Omental fat pad (tissue), 4 donors: ENCODE measurements around the gene OTUB1. TPM values are rescaled to one million over a fixed set of nuclear protein-coding genes. Genes with fewer than 3 reads are reported as not detected.

Experiments
- ATAC-seq: fragments of 150-250 bp; one replicate; pipeline ENCODE4 v1.9.1; 2016; ENCODE audit warnings: mild to moderate bottlenecking, moderate library complexity; ENCODE audit not compliant: low FRiP score
- DNase-seq: peaks from one replicate; pipeline ENCODE4 v3.0.0-alpha.2; 2019; ENCODE audit warnings: low spot score
- total RNA-seq, 4 donors: library from RNA; depleted of rRNA; stranded (reverse); fragments of >200 nt; gene quantifications; one replicate each; pipeline ENCODE4 v1.1.0, GENCODE V29; 2016
- TF ChIP-seq, protein P1 (sequence below), 3 donors: fragments of 450-650 bp; IDR thresholded peaks; one replicate each; pipeline ENCODE4 v1.5.1; 2016 to 2017; ENCODE audit warnings: antibody characterized with exemption in 3 of 3, mild to moderate bottlenecking in 3 of 3, moderate library complexity in 2 of 3

OTUB1 gene
- total RNA-seq, 4 donors from 2014 or later = 44.4 to 59.2 (median 52.5) TPM

DNA sequence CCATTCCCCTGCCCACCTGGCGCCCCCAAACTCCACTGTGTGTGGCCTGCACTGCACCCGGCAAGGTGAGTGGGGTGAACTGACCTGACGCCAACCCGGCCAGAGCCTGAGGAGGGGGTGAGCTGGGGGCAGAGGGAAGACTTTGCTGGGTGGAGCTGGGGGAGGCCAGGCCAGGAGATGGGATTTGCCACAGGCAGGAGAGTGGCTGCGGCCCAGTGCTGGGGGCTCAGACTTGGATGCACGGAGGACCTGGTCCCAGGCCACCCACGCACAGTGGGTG, 31.6 kb downstream of the OTUB1 start:
- ATAC-seq = no peak
- no peak for DNase-seq
- TF ChIP-seq, protein P1, sequence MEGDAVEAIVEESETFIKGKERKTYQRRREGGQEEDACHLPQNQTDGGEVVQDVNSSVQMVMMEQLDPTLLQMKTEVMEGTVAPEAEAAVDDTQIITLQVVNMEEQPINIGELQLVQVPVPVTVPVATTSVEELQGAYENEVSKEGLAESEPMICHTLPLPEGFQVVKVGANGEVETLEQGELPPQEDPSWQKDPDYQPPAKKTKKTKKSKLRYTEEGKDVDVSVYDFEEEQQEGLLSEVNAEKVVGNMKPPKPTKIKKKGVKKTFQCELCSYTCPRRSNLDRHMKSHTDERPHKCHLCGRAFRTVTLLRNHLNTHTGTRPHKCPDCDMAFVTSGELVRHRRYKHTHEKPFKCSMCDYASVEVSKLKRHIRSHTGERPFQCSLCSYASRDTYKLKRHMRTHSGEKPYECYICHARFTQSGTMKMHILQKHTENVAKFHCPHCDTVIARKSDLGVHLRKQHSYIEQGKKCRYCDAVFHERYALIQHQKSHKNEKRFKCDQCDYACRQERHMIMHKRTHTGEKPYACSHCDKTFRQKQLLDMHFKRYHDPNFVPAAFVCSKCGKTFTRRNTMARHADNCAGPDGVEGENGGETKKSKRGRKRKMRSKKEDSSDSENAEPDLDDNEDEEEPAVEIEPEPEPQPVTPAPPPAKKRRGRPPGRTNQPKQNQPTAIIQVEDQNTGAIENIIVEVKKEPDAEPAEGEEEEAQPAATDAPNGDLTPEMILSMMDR (IDR thresholded peaks at IDR 0.05) = no peak

DNA sequence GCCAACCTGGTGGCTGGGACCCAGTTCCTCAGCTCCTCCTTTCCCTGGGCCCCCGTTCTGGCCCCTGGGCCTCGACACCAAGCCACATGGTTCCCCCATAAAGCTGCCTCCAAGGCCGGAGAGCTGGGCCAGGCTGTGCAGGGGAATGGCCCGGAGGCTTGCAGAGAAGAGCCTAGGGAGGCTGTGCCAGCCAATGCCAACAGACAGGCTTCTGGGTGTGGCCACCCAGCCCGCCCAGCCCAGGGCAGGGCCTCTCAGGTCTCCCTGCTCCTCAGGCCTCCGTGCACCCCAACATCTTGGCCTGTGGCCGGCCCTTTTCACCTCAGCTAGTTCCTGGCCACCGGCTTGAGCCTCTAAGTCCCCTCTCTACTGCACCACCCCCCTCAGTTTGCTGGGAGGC, 32.1 kb downstream of the OTUB1 start:
- TF ChIP-seq, protein P1 (IDR thresholded peaks at IDR 0.05) = no peak
- ATAC-seq (no peak), DNase-seq (no peak)

DNA sequence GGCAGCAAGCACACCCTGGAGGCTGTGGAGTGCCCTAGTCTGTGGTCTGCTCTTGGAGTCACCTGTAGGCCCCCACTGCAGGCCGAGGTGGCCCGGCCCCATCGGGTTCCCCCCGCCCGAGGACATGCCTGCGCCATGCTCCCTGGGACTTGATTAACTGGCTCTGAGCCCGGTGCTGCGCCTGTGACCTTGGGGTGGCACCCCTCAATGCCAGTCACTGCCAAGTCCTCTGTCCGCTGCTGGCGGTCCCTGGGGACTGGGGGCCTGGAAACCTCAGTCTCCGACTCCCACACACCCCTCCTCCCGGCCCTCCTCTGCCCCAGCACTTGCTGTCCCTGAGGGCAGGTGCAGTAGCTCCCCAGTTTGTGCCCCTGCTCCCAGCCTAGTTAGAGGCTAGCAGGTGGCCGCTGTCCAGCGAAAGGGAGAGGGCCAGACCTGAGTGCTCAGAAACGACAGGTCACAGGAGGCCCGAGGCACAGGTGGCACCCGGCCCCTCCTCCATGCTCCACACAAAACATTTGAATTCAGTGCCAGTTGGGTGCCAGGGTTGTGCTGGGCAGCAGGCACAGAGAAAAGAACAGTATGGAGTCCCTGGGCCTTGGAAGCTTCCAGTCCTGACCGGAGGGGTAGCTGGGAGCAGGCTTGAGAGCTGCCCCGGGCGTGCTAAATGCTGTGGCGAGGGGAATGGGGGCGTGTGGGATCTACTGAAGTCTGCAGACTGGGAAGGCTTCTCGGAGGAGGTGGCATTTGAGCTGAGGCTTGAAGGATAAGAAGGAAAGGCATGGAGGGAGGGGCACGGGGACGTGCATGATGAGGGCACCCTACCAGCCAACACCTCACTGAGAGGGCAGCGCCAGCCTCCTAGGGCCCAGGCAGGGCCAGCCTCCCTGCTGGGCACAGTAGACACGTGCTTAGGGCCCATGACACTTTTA, 33.1 kb downstream of the OTUB1 start:
- TF ChIP-seq, protein P1 (IDR thresholded peaks at IDR 0.05) = no peak
- ATAC-seq (no peak), DNase-seq (no peak)

DNA sequence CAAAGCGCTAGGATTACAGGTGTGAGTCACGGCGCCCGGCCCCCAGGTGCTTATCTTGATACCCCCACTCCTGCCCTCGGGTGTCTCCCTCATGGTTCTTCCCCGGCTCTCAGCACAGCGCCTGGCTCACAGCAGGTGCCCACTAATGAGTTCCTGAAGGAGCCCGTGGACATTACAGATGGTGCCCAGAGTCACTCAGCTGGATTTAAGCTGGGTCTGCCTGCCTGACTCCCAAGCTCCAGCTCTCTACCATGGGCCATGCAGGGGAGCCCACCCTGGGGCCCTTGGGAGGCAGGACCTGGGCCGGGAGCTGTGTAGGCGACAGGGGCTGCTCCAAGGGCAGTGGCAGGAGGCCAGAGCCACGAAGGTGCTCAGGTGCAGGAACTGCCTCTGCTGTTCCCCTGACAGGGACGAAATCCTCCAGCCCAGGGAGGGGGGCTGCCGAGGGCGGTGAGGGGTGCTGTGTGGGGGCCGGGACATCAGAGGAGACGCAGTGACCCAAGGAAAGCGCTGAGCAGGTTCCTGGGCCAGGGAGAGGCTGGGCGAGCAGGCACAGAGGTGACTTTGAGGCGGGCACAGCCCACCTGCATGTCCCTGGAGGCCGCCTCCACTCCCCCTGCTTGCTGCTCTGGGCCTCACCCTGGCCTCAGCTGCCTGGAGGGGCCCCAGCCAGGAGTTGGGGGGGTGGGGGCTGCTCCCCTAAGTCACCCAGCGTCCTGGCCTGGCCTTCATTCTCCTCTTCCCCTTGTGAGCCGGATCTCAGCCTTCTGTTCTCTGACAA, 34.9 kb downstream of the OTUB1 start:
- ATAC-seq = no peak
- TF ChIP-seq, protein P1 (IDR thresholded peaks at IDR 0.05) = no peak
- no peak for DNase-seq

DNA sequence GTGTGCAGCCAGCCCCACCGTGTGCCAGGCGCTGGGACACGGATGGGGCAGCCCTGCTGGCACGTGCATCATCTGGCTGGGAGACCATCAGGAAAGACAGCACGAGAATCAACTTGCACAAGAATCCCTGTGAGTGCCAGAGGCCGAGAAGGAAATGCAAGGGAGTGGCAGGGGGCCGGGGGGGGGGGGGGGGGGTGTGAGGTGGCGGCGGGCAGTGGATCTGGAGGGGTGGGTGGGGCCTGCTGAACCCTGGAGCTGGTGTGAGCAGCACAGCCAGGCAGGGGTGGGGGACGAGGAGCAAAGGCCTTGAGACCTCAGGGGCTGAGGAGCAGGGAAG, 35.5 kb downstream of the OTUB1 start:
- TF ChIP-seq, protein P1 (IDR thresholded peaks at IDR 0.05) = no peak
- DNase-seq (no peak), ATAC-seq (no peak)

DNA sequence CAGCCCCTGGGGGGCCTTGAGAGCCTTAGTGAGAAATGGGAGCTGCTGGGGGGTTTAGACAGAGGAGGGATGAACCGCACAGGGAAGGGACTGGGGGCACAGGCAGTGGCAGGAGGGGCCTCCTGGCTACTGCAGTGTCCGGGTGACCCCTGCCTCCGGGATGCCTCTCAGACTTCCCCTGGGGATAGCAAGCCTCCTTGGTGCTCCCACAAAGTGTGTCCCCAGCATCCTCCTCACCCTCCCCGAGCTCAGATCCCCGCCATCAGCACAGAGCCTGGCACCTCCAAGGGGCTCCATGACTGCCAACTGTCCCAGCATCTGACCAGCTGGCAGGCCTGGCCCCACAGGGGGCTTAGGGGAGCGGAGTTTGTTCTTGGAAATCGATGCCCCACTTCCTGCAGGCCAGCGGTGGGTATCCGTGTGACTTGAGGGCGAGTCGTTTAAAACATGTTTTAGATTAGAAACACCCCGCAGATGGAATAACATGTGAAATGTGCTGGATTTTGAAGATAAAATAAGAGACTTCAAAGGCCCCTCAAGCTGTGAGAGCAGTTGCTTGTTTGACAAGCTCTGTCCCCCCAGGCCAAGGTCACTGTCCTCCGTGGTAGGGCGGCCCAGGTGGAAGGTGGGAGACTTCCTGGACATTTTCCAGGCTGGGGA, 36.0 kb downstream of the OTUB1 start:
- TF ChIP-seq, protein P1 (IDR thresholded peaks at IDR 0.05) = no peak
- DNase-seq (no peak), ATAC-seq (no peak)
